Fibroblast of lung (primary cell): ENCODE data around the gene BMERB1.

Experiments used
- EZH2 ChIP-seq: IDR thresholded peaks from 2 replicates; pipeline ENCODE4 v1.5.1; 2012; ENCODE audit warnings: low read length, control low read depth, mild to moderate bottlenecking; ENCODE audit errors: missing control alignments
- TF ChIP-seq, protein P1 (sequence below), 2 donors: IDR thresholded peaks in 1 of 2; conservative IDR thresholded peaks in 1 of 2; 1 replicate in 1 of 2; 2 replicates in 1 of 2; pipeline ENCODE4 v1.5.1; 2011 to 2012; ENCODE audit warnings: low read length in 2 of 2, control low read depth in 1 of 2, inconsistent platforms in 1 of 2, low read depth in 1 of 2, mild to moderate bottlenecking in 1 of 2

DNA sequence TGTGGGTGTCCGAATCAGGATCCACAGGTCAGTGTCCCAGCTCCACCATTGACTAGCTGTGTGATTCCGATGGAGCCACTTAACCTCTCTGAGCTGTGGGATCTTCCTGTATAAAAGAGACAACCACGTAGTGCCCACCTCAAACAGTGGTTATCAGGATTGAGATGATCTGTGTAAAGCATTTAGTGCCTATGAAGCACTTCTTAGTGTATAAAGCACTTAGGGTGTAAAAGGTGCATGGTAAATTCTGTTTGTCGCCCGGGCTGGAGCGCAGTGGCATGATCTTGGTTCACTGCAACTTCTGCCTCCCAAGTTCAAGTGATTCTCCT, 113.3 kb downstream of the BMERB1 start:
- TF ChIP-seq EZH2: no peak
- TF ChIP-seq, protein P1, sequence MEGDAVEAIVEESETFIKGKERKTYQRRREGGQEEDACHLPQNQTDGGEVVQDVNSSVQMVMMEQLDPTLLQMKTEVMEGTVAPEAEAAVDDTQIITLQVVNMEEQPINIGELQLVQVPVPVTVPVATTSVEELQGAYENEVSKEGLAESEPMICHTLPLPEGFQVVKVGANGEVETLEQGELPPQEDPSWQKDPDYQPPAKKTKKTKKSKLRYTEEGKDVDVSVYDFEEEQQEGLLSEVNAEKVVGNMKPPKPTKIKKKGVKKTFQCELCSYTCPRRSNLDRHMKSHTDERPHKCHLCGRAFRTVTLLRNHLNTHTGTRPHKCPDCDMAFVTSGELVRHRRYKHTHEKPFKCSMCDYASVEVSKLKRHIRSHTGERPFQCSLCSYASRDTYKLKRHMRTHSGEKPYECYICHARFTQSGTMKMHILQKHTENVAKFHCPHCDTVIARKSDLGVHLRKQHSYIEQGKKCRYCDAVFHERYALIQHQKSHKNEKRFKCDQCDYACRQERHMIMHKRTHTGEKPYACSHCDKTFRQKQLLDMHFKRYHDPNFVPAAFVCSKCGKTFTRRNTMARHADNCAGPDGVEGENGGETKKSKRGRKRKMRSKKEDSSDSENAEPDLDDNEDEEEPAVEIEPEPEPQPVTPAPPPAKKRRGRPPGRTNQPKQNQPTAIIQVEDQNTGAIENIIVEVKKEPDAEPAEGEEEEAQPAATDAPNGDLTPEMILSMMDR (conservative IDR thresholded peaks at IDR 0.05 in 1 of 2, IDR thresholded peaks at IDR 0.05 in 1 of 2; ENCODE audit: low read depth in 1 of 2, low read length in 2 of 2): no peak
